Liver (tissue), 9 donors: ENCODE measurements around the gene ENTREP3. TPM values are rescaled to one million over a fixed set of nuclear protein-coding genes. Genes with fewer than 3 reads are reported as not detected.

Experiments used
- DNase-seq: peaks from one replicate; pipeline ENCODE4 v3.0.0-alpha.2; 2017; ENCODE audit warnings: low spot score
- H3K27ac ChIP-seq, 2 donors: one replicate each; pipeline ENCODE4 v1.7.0; 2013; ENCODE audit warnings: inconsistent platforms in 2 of 2, low read length in 2 of 2, control low read depth in 1 of 2, low read depth in 1 of 2, mild to moderate bottlenecking in 1 of 2
- H3K27me3 ChIP-seq, 4 donors: one replicate each; pipeline versions ENCODE4 v1.6.1 to v1.7.0; 2013; ENCODE audit warnings: low read length in 3 of 4, inconsistent platforms in 1 of 4, mild to moderate bottlenecking in 1 of 4, moderate library complexity in 1 of 4; ENCODE audit not compliant: control insufficient read depth in 4 of 4, insufficient read depth in 4 of 4
- H3K36me3 ChIP-seq, 4 donors: one replicate each; pipeline versions ENCODE4 v1.6.1 to v1.7.0; 2013; ENCODE audit warnings: low read length in 3 of 4, mild to moderate bottlenecking in 3 of 4, low read depth in 1 of 4, moderate library complexity in 1 of 4; ENCODE audit not compliant: control insufficient read depth in 4 of 4, insufficient read depth in 3 of 4
- H3K4me1 ChIP-seq, 4 donors: one replicate each; pipeline versions ENCODE4 v1.6.1 to v1.7.0; 2013; ENCODE audit warnings: low read length in 3 of 4, mild to moderate bottlenecking in 3 of 4, moderate library complexity in 1 of 4; ENCODE audit not compliant: control insufficient read depth in 4 of 4, insufficient read depth in 4 of 4
- H3K4me3 ChIP-seq, 3 donors: one replicate each; pipeline versions ENCODE4 v1.6.1 to v1.7.0; 2013; ENCODE audit warnings: low read length in 3 of 3, control low read depth in 1 of 3, low read depth in 1 of 3, mild to moderate bottlenecking in 1 of 3
- H3K9ac ChIP-seq, 2 donors: one replicate each; pipeline ENCODE4 v1.7.0; 2013; ENCODE audit warnings: low read length in 2 of 2, mild to moderate bottlenecking in 2 of 2, moderate library complexity in 2 of 2, control low read depth in 1 of 2, low read depth in 1 of 2
- H3K9me3 ChIP-seq, 4 donors: one replicate each; pipeline versions ENCODE4 v1.6.1 to v1.7.0; 2013; ENCODE audit warnings: low read length in 3 of 4; ENCODE audit not compliant: control insufficient read depth in 4 of 4
- ATF3 ChIP-seq: IDR thresholded peaks from 2 replicates; pipeline ENCODE4 v1.6.1; 2016; ENCODE audit warnings: antibody characterized with exemption
- CTCF ChIP-seq: fragments of 150-350 bp; IDR thresholded peaks from 2 replicates; pipeline ENCODE4 v1.5.1; 2017; ENCODE audit warnings: improper control_type of control experiment, low read depth, low read length; ENCODE audit not compliant: missing input control
- EGR1 ChIP-seq, 2 donors: IDR thresholded peaks; 2 replicates each; pipeline ENCODE4 v1.6.1; 2016 to 2018; ENCODE audit warnings: antibody characterized with exemption in 2 of 2, low read depth in 2 of 2
- FOXA1 ChIP-seq: IDR thresholded peaks from 2 replicates; pipeline ENCODE4 v1.6.1; 2016; ENCODE audit warnings: antibody characterized with exemption
- FOXA2 ChIP-seq: IDR thresholded peaks from 2 replicates; pipeline ENCODE4 v1.6.1; 2016; ENCODE audit warnings: antibody characterized with exemption
- GABPA ChIP-seq, 2 donors: IDR thresholded peaks in 1 of 2; conservative IDR thresholded peaks in 1 of 2; 2 replicates each; pipeline ENCODE4 v1.6.1; 2016; ENCODE audit warnings: antibody characterized with exemption in 2 of 2, mild to moderate bottlenecking in 1 of 2, moderate library complexity in 1 of 2
- HNF4A ChIP-seq, 2 donors: conservative IDR thresholded peaks; 2 replicates each; pipeline ENCODE4 v1.6.1; 2016; ENCODE audit warnings: antibody characterized with exemption in 2 of 2, mild to moderate bottlenecking in 2 of 2
- HNF4G ChIP-seq: IDR thresholded peaks from 2 replicates; pipeline ENCODE4 v1.6.1; 2016; ENCODE audit warnings: antibody characterized with exemption
- JUND ChIP-seq, 2 donors: IDR thresholded peaks; 2 replicates each; pipeline ENCODE4 v1.6.1; 2016; ENCODE audit warnings: antibody characterized with exemption in 2 of 2
- NR2F2 ChIP-seq: IDR thresholded peaks from 2 replicates; pipeline ENCODE4 v1.6.1; 2016; ENCODE audit warnings: antibody characterized with exemption
- RAD21 ChIP-seq, 2 donors: IDR thresholded peaks; 2 replicates each; pipeline ENCODE4 v1.6.1; 2016; ENCODE audit warnings: antibody characterized with exemption in 2 of 2, mild to moderate bottlenecking in 2 of 2
- REST ChIP-seq: IDR thresholded peaks from 2 replicates; pipeline ENCODE4 v1.6.1; 2016; ENCODE audit warnings: antibody characterized with exemption, mild to moderate bottlenecking
- RXRA ChIP-seq, 2 donors: IDR thresholded peaks; 2 replicates each; pipeline ENCODE4 v1.6.1; 2017 to 2018; ENCODE audit warnings: antibody characterized with exemption in 2 of 2, mild to moderate bottlenecking in 1 of 2
- SP1 ChIP-seq: IDR thresholded peaks from 2 replicates; pipeline ENCODE4 v1.6.1; 2018; ENCODE audit warnings: antibody characterized with exemption, mild to moderate bottlenecking
- TAF1 ChIP-seq: conservative IDR thresholded peaks from 2 replicates; pipeline ENCODE4 v1.6.1; 2016; ENCODE audit warnings: antibody characterized with exemption, mild to moderate bottlenecking
- YY1 ChIP-seq: IDR thresholded peaks from 2 replicates; pipeline ENCODE4 v1.6.1; 2016; ENCODE audit warnings: antibody characterized with exemption, mild to moderate bottlenecking
- ZBTB33 ChIP-seq: IDR thresholded peaks from 2 replicates; pipeline ENCODE4 v1.6.1; 2016; ENCODE audit warnings: antibody characterized with exemption
- WGBS: extraction: QIAGEN DNeasy Blood & Tissue Kit; methylation state at CpG from one replicate; pipeline ENCODE4 v1.1.7; 2013; 5-methylcytosine and 5-hydroxymethylcytosine counted together
- polyA plus RNA-seq, 2 donors: library from polyadenylated mRNA; stranded (reverse) in 1 of 2; unstranded in 1 of 2; fragments of 200-250 nt in 1 of 2; fragments of >200 nt in 1 of 2; fragmentation: Nextera tagmentation in 1 of 2; extraction: Ambion mirVana in 1 of 2; gene quantifications; one replicate each; pipeline versions ENCODE4 v1.2.1 to v1.2.3, GENCODE V29; 2013 to 2015
- total RNA-seq, 2 donors: library from RNA; depleted of rRNA; stranded (reverse); fragments of >200 nt; gene quantifications; one replicate each; pipeline ENCODE4 v1.2.3, GENCODE V29; 2014
- TF ChIP-seq, protein P1 (sequence below): IDR thresholded peaks from 2 replicates; pipeline ENCODE4 v1.6.1; 2016; ENCODE audit warnings: antibody characterized with exemption
- donor health status: healthy.
- donor health status: healthy.
- donor health status: healthy.
- donor health status: healthy.
- donor health status: healthy.

ENTREP3 gene
- total and polyA plus RNA-seq, 4 donors: 2.8 to 7.9 (median 3.5) TPM

- DNase-seq: no peak
- 60% methylated on average over 18 of the region's 18 CpGs for WGBS
- Histone ChIP-seq H3K27ac (no peak overlapping the region), H3K27me3 (no peaks in the 10 kb centered on the region), H3K4me1 (peaks cover 2 to 20% (median 7%) of the 10 kb centered on the region in 4 donors), H3K4me3 (no peak overlapping the region), H3K9me3 (no peaks in the 10 kb centered on the region), H3K9ac (no peak overlapping the region), H3K36me3 (peaks cover 0 to 9% (median 4%) of the 10 kb centered on the region in 4 donors)
- TF ChIP-seq YY1 (no peak), RXRA (IDR thresholded peaks at IDR 0.05) (peak in 1 of 2 donors; percentile 25)
Measured at GRCh38 chr1:155285631-155286044, 30.4 kb upstream of the ENTREP3 start.

DNA sequence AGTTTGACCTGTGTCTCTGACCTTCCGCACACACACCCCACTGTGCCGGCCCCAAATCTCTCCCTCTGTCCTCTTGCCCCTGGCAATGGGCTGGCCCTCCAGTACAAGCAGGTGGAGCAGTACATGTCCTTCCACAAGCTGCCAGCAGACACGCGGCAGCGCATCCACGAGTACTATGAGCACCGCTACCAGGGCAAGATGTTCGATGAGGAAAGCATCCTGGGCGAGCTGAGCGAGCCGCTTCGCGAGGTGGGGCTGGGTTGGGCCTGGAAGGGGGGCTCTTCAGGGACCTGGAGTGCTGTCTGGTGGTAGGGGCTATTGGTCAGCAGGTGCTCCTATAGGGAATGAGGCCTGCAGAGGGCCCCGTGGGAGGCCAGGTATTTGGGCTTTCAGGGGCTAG is 29.8 kb upstream of the ENTREP3 start:
- 91% methylated on average over 14 of the region's 14 CpGs for WGBS
- H3K27ac ChIP-seq: no peak overlapping the region
- no peak overlapping the region for H3K4me3 ChIP-seq
- no peak overlapping the region for H3K9ac ChIP-seq
- H3K36me3 ChIP-seq: peaks cover 0 to 4% (median 2%) of the 10 kb centered on the region in 4 donors
- no peak for TF ChIP-seq FOXA2
- no peak for TF ChIP-seq CTCF
- TF ChIP-seq ATF3: no peak
- no peak for TF ChIP-seq YY1
- no peak for TF ChIP-seq SP1
- DNase-seq: no peak
- no peaks in the 10 kb centered on the region for H3K9me3 ChIP-seq
- no peaks in the 10 kb centered on the region for H3K27me3 ChIP-seq
- peaks cover 2 to 20% (median 7%) of the 10 kb centered on the region in 4 donors for H3K4me1 ChIP-seq

DNA sequence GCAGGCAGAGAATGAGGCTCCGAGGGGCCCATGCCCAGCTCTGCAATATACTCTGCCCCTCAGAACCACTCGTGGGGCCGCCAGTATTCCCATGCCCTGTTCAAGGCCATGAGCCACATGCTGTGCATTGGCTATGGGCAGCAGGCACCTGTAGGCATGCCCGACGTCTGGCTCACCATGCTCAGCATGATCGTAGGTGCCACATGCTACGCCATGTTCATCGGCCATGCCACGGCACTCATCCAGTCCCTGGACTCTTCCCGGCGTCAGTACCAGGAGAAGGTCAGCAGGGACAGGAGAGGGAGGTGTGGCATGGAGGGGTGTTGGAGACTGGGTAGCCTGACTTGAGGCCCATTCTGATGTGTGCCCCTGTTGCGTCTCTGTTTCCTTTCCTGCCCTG is 29.2 kb upstream of the ENTREP3 start:
- no peak for DNase-seq
- no peak overlapping the region for H3K9ac ChIP-seq
- H3K36me3 ChIP-seq: peaks cover 0 to 2% (median under 1%) of the 10 kb centered on the region in 4 donors
- no peak overlapping the region for H3K4me3 ChIP-seq
- no peak for TF ChIP-seq TAF1
- no peak for TF ChIP-seq NR2F2
- TF ChIP-seq CTCF: no peak
- TF ChIP-seq, protein P1, sequence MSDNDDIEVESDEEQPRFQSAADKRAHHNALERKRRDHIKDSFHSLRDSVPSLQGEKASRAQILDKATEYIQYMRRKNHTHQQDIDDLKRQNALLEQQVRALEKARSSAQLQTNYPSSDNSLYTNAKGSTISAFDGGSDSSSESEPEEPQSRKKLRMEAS: no peak
- TF ChIP-seq ATF3: no peak
- TF ChIP-seq GABPA (IDR thresholded peaks at IDR 0.05 in 1 of 2, conservative IDR thresholded peaks at IDR 0.05 in 1 of 2): no peak
- no peak for TF ChIP-seq REST
- no peak for TF ChIP-seq FOXA2
- TF ChIP-seq RAD21 (IDR thresholded peaks at IDR 0.05): no peak
- no peak for TF ChIP-seq HNF4G
- TF ChIP-seq JUND (IDR thresholded peaks at IDR 0.05): no peak
- TF ChIP-seq YY1: no peak
- TF ChIP-seq ZBTB33: no peak
- TF ChIP-seq FOXA1: no peak
- no peak for TF ChIP-seq SP1
- TF ChIP-seq RXRA (IDR thresholded peaks at IDR 0.05): no peak
- TF ChIP-seq HNF4A (conservative IDR thresholded peaks at IDR 0.05): no peak
- no peak for TF ChIP-seq EGR1 (IDR thresholded peaks at IDR 0.05; ENCODE audit: low read depth in 2 of 2)
- H3K9me3 ChIP-seq: no peaks in the 10 kb centered on the region
- no peaks in the 10 kb centered on the region for H3K27me3 ChIP-seq
- peaks cover 2 to 20% (median 7%) of the 10 kb centered on the region in 4 donors for H3K4me1 ChIP-seq
- WGBS: 95% methylated on average over 12 of the region's 12 CpGs
- no peak overlapping the region for H3K27ac ChIP-seq
